Trophoblast cell (in vitro differentiated cells and primary cell): Measurements from ENCODE around the gene UBL4A.
A peak's percentile ranks its signal among the peaks of the same experiment; 100 is the strongest.

ENCODE experiments used
- DNase-seq, 2 donors: peaks; one replicate each; pipeline ENCODE4 v3.0.0-alpha.2; 2016
- H2AFZ ChIP-seq: 2 replicates; pipeline ENCODE4 v1.6.1; 2013; ENCODE audit warnings: low read length, moderate library complexity, mild to moderate bottlenecking; ENCODE audit not compliant: insufficient read depth, poor library complexity
- H2AK5ac ChIP-seq: 2 replicates; pipeline ENCODE4 v1.6.1; 2013; ENCODE audit warnings: mild to moderate bottlenecking, low read length
- H2BK120ac ChIP-seq: 2 replicates; pipeline ENCODE4 v1.6.1; 2013; ENCODE audit warnings: low read length, mild to moderate bottlenecking, moderate library complexity; ENCODE audit not compliant: insufficient read depth, poor library complexity
- H2BK12ac ChIP-seq: 2 replicates; pipeline ENCODE4 v1.6.1; 2013; ENCODE audit warnings: mild to moderate bottlenecking, low read length, moderate library complexity
- H2BK5ac ChIP-seq: 2 replicates; pipeline ENCODE4 v1.6.1; 2013; ENCODE audit warnings: low read length, low read depth, moderate library complexity, mild to moderate bottlenecking; ENCODE audit not compliant: poor library complexity
- H3K14ac ChIP-seq: 2 replicates; pipeline ENCODE4 v1.6.1; 2013; ENCODE audit warnings: mild to moderate bottlenecking, low read length
- H3K18ac ChIP-seq: 2 replicates; pipeline ENCODE4 v1.6.1; 2013; ENCODE audit warnings: mild to moderate bottlenecking, low read length
- H3K23ac ChIP-seq: 2 replicates; pipeline ENCODE4 v1.6.1; 2013; ENCODE audit warnings: low read length
- H3K27ac ChIP-seq: 2 replicates; pipeline ENCODE4 v1.5.1; 2013; ENCODE audit warnings: low read depth, mild to moderate bottlenecking, inconsistent platforms, low read length, moderate library complexity
- H3K27me3 ChIP-seq: 2 replicates; pipeline ENCODE4 v1.6.1; 2013; ENCODE audit warnings: inconsistent platforms, mild to moderate bottlenecking, low read length, moderate library complexity; ENCODE audit not compliant: insufficient read depth
- H3K36me3 ChIP-seq, 2 experiments: 1 replicate in 1 of 2; 2 replicates in 1 of 2; pipeline ENCODE4 v1.6.1; 2013; ENCODE audit warnings: low read length in 2 of 2, mild to moderate bottlenecking in 2 of 2, moderate library complexity in 1 of 2; ENCODE audit not compliant: insufficient read depth in 2 of 2, control insufficient read depth in 1 of 2
- H3K4ac ChIP-seq: 2 replicates; pipeline ENCODE4 v1.6.1; 2013; ENCODE audit warnings: low read depth, mild to moderate bottlenecking, low read length, moderate library complexity
- H3K4me1 ChIP-seq, 2 experiments: 1 replicate in 1 of 2; 2 replicates in 1 of 2; pipeline ENCODE4 v1.6.1; 2013; ENCODE audit warnings: low read length in 2 of 2, mild to moderate bottlenecking in 2 of 2, moderate library complexity in 1 of 2; ENCODE audit not compliant: insufficient read depth in 2 of 2, control insufficient read depth in 1 of 2
- H3K4me2 ChIP-seq: 2 replicates; pipeline ENCODE4 v1.6.1; 2013; ENCODE audit warnings: inconsistent platforms, mild to moderate bottlenecking, low read length, moderate library complexity
- H3K4me3 ChIP-seq: 2 replicates; pipeline ENCODE4 v1.5.1; 2013; ENCODE audit warnings: mild to moderate bottlenecking, low read depth, low read length, inconsistent platforms
- H3K79me1 ChIP-seq: one replicate; pipeline ENCODE4 v1.6.1; 2013; ENCODE audit warnings: low read length
- H3K79me2 ChIP-seq: 2 replicates; pipeline ENCODE4 v1.6.1; 2013; ENCODE audit warnings: low read length, mild to moderate bottlenecking; ENCODE audit not compliant: control insufficient read depth, insufficient read depth, poor library complexity
- H3K9ac ChIP-seq: 2 replicates; pipeline ENCODE4 v1.6.1; 2013; ENCODE audit warnings: mild to moderate bottlenecking, low read length
- H3K9me3 ChIP-seq: 2 replicates; pipeline ENCODE4 v1.6.1; 2013; ENCODE audit warnings: low read depth, mild to moderate bottlenecking, control low read depth, inconsistent platforms, low read length; ENCODE audit not compliant: insufficient read depth
- H4K12ac ChIP-seq: 2 replicates; pipeline ENCODE4 v1.6.1; 2013; ENCODE audit warnings: low read depth, mild to moderate bottlenecking, low read length, moderate library complexity
- H4K8ac ChIP-seq: 2 replicates; pipeline ENCODE4 v1.6.1; 2013; ENCODE audit warnings: low read depth, mild to moderate bottlenecking, low read length, moderate library complexity
- H4K91ac ChIP-seq: one replicate; pipeline ENCODE4 v1.6.1; 2013; ENCODE audit warnings: low read depth, mild to moderate bottlenecking, low read length, moderate library complexity
- WGBS: extraction: QIAGEN DNeasy Blood & Tissue Kit; methylation state at CpG from one replicate; pipeline ENCODE4 v1.1.7; 2013; ENCODE audit warnings: missing lambda C conversion rate; ENCODE audit not compliant: insufficient read length, insufficient coverage; ENCODE audit errors: extremely low coverage; 5-methylcytosine and 5-hydroxymethylcytosine counted together

UBL4A gene

DNA sequence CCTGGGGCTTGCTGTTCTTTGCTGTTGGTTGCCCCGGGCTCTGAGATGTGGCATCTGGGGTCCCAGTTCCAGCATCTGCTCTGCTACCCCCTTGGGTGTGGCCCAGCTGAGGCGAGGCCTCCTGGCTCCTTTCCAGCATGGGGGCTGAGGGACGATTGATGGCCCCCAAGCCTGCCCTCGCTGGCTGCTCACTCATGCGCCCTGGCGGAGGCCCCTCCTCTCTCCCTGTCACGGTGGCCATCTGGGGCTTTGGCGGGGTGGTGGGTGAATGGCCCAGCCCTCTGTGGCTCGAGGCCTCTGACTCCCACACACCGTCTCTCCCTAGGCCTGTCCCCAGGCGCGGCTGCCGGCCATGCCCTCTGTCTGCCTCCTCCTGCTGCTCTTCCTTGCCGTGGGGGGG lies 26.6 kb downstream of the UBL4A start:
- WGBS = no CpG with 5 or more reads among the region's 14 CpGs
- Histone ChIP-seq H3K4me3 (no peak overlapping the region), H3K4me2 (peak overlapping the region; percentile 54), H3K4ac (no peak overlapping the region), H4K91ac (no peak overlapping the region), H3K9ac (no peak overlapping the region), H3K79me2 (peaks cover 10% of the 10 kb centered on the region), H4K8ac (no peak overlapping the region), H4K12ac (no peak overlapping the region), H3K4me1 (peaks cover 0 to 10% of the 10 kb centered on the region in 2 experiments), H3K27me3 (no peaks in the 10 kb centered on the region), H3K18ac (no peak overlapping the region), H2BK5ac (no peak overlapping the region), H3K9me3 (no peaks in the 10 kb centered on the region), H3K27ac (no peak overlapping the region), H3K79me1 (peaks cover 8% of the 10 kb centered on the region), H3K14ac (no peak overlapping the region), H3K36me3 (peaks cover 44% of the 10 kb centered on the region in 2 experiments), H3K23ac (no peak overlapping the region), H2AFZ (no peak overlapping the region), H2AK5ac (no peak overlapping the region), H2BK120ac (no peak overlapping the region), H2BK12ac (no peak overlapping the region)
- no peak for DNase-seq

DNA sequence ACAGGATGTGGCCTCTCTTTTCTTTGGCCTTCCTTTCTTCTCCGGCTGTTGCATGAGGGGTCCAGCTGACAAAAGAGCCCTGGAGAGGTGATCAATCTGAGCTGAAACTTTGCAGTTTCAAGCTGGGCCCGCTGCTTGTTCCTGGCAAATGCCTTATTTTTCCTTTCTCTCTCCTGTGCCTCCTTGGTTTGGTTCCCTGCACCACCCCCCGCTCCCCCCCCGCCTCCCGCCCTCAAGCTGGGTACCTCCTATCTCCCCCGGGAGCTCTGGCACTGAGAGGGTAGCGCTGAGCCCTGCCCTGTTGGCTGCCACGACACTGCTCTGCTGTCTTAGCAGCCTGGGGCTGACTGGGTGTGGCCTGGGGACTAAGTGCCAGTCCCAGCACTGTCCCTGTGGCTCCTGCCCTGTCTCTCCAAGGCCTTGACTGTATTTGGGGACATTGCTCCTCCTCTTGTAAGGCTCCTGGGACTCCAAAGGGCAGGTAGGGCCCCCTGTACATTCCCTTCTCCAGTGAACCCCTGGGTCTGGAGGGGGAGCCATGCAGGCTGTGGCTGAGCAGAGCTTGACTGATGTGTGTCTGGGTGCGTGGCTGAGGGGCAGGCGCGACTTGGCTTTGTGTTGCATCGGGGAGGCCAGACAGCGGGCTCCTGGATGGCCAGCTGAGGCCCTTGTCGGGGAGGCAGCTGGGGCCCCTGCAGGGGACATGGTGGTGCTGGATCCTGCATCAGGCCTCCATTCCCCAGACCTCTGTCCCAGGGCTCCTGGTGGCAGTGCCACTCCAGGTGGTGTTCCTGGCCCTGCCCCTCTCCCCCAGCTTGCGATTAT lies 27.2 kb downstream of the UBL4A start:
- H3K14ac ChIP-seq = peak overlapping the region; percentile 58
- no CpG with 5 or more reads among the region's 15 CpGs for WGBS
- H3K18ac ChIP-seq = peak overlapping the region; percentile 1

DNA sequence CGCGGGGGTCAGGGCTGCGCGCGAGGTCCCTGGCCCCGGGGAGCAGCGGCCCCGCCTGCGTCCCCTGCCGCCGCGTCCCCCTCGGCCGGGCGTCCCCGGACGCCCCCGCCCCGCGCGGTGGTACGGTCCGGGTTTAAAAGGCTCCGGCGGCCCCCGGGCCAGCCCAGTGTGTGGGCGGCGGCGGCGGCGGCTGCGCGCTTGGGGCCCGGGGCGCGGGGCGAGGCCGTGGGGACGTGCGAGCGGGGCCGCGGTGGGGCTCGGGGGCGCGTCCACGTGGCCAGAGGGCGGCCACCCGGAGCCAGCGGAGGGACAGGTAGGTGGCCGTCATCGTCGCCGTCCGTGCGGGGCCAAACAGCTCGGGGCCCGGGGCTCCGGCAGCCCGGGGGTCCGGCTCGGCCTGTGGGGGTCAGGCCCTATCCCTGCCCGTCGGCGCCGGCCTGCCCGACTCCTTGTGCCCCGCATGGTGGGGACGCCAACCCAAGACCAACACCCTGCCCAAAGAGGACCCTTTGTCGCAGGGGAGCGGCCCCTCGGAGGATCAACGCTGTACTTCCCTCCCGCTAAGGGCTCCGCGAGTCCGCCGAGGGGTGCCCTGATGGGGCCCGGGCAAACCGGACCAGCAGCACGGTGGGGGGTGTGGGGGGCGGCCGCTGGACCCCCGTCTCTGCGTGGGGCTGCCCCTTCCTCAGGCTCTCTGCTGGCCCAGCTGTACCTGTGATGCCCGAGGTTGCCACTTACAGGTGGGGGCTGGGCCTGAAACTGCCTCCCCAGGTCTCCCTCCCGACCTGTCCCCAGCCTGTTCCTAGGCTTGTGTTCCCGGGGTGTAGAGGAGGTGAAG lies 28.1 kb downstream of the UBL4A start, which contains the start of gene PLXNA3:
PLXNA3 (plus strand) TSS at position 166 of the 838 bp plus-strand sequence. CDS start 1,903 bp downstream, outside the sequence.
- peaks cover 10% of the 10 kb centered on the region for H3K79me2 ChIP-seq
- peaks cover 29% of the 10 kb centered on the region in 2 experiments for H3K36me3 ChIP-seq
- peaks cover 8% of the 10 kb centered on the region for H3K79me1 ChIP-seq
- H4K8ac ChIP-seq = peak within 1 kb of the TSS; percentile 62
- peak within 1 kb of the TSS; percentile 57 for H2BK5ac ChIP-seq
- peak within 1 kb of the TSS; percentile 77 for H4K12ac ChIP-seq
- H3K4me3 ChIP-seq = peak within 1 kb of the TSS; percentile 92
- H3K23ac ChIP-seq = no peak within 1 kb of the TSS
- H2AFZ ChIP-seq = peak within 1 kb of the TSS; percentile 68
- H3K9ac ChIP-seq = peak within 1 kb of the TSS; percentile 87
- H3K4ac ChIP-seq = peak within 1 kb of the TSS; percentile 94
- H2BK12ac ChIP-seq = no peak within 1 kb of the TSS
- peaks cover 0 to 10% of the 10 kb centered on the region in 2 experiments for H3K4me1 ChIP-seq
- no peaks in the 10 kb centered on the region for H3K27me3 ChIP-seq
- peak within 1 kb of the TSS; percentile 90 for H3K14ac ChIP-seq
- WGBS = no CpG with 5 or more reads among the region's 88 CpGs
- H4K91ac ChIP-seq = peak within 1 kb of the TSS; percentile 76
- peak within 1 kb of the TSS; percentile 47 for H3K27ac ChIP-seq
- H3K18ac ChIP-seq = peak within 1 kb of the TSS; percentile 88
- H2AK5ac ChIP-seq = peak within 1 kb of the TSS; percentile 79
- DNase-seq = peak in 1 of 2 donors; percentile 53
- no peaks in the 10 kb centered on the region for H3K9me3 ChIP-seq
- peak within 1 kb of the TSS; percentile 38 for H2BK120ac ChIP-seq
- H3K4me2 ChIP-seq = peak within 1 kb of the TSS; percentile 54

More for the DNA sequence above, 27.2 kb downstream of the UBL4A start:
- Histone ChIP-seq H3K4me3 (peak overlapping the region; percentile 92), H3K36me3 (peaks cover 37% of the 10 kb centered on the region in 2 experiments), H3K23ac (no peak overlapping the region), H4K91ac (peak overlapping the region; percentile 76), H2AFZ (peak overlapping the region; percentile 39), H2BK120ac (no peak overlapping the region), H4K12ac (peak overlapping the region; percentile 1), H3K4me2 (peak overlapping the region; percentile 54), H3K79me2 (peaks cover 10% of the 10 kb centered on the region), H4K8ac (no peak overlapping the region), H3K79me1 (peaks cover 8% of the 10 kb centered on the region), H3K27ac (no peak overlapping the region), H3K4me1 (peaks cover 0 to 10% of the 10 kb centered on the region in 2 experiments), H3K4ac (peak overlapping the region; percentile 94), H2BK5ac (no peak overlapping the region), H2BK12ac (no peak overlapping the region), H3K9ac (no peak overlapping the region), H3K27me3 (no peaks in the 10 kb centered on the region), H3K9me3 (no peaks in the 10 kb centered on the region), H2AK5ac (no peak overlapping the region)
- no peak for DNase-seq

DNA sequence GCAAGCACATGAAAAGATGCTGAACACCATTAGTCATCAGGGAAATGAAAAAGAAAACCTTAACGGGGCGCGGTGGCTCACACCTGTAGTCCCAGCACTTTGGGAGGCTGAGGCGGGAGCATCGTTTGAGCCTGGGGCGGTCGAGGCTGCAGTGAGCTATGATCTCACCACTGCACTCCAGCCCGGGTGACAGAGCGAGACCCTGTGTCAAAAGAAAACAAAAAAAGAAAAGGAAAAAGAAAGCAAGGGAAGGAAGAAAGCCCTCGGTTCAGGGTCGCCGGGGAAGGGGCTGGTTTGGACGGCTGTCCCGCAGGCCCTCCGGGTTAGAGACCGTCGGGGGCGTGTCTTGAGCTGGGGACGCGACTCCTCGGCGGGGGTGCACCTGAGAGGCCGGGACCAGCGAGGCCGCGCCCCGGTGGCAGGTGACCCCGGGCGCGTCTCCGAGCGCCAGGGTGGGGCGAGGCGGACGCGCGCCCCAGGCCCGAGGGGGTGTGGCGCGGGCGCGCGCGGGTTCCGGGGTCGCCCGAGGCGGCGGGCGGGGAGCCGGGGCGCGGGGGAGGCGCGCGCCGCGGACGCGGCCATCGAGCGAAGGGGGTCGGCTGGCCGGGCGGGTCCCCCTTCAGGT lies 28.8 kb downstream of the UBL4A start:
- Histone ChIP-seq H4K91ac (peak overlapping the region; percentile 76), H3K4me1 (peaks cover 0 to 10% of the 10 kb centered on the region in 2 experiments), H2BK12ac (no peak overlapping the region), H3K14ac (no peak overlapping the region), H3K36me3 (peaks cover 25 to 27% of the 10 kb centered on the region in 2 experiments), H3K18ac (no peak overlapping the region), H4K8ac (peak overlapping the region; percentile 34), H2BK5ac (peak overlapping the region; percentile 46), H2AK5ac (no peak overlapping the region), H3K23ac (no peak overlapping the region), H3K9me3 (no peaks in the 10 kb centered on the region), H2AFZ (peak overlapping the region; percentile 68), H3K9ac (no peak overlapping the region), H4K12ac (peak overlapping the region; percentile 43), H3K79me2 (peaks cover 10% of the 10 kb centered on the region), H3K27me3 (no peaks in the 10 kb centered on the region), H3K4me2 (peak overlapping the region; percentile 54), H3K27ac (peak overlapping the region; percentile 47), H3K4me3 (peak overlapping the region; percentile 92), H3K79me1 (peaks cover 8% of the 10 kb centered on the region), H2BK120ac (no peak overlapping the region), H3K4ac (no peak overlapping the region)
- WGBS = no CpG with 5 or more reads among the region's 65 CpGs
- DNase-seq = peak; percentile 43 to 59
